ENCODE data around the gene DFFB. TPM values are rescaled to one million over a fixed set of nuclear protein-coding genes. Genes with fewer than 3 reads are reported as not detected.

Gene DFFB
- total RNA-seq, 1 donor from 2014 or later: 16.4 TPM

DNA sequence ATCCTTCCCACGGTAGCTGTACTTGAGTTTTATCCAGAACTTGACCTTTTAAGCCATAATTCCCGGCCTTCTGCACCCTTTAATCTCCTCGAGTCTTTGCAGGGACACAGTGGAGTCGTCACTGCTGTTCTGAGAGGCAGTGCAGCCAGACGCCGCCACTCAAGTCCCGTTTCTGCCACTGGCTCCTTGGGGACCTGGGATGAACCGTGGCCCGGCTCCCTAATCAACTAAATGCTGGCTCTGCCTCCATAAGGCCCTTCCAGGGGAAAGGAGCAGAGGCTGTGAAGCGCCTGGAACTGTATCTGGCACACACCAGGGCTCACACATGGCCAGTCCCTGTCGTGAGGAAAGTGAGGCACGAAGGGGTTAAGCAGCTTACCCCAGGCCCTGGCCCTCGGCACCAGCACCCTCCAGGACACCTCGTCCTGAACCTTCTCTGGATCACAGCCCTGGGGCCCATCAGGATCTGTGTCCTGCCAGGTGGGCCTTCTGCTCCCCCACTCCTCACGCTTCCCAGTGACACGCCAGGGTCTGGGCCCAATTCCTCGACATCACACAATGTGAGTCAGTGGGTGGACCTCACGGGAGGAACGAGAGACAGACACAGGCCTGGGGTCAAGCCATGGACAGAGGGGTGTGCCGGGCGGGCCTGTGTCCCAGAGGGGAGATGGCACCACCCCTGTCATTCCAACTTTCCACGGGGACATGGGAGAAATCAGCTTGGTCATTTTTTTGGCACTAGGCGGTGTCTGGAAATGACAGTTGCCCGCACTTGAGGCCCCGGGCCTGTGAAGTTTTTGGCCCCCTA is 66.3 kb downstream of the DFFB start:
- H3K27ac Mint-ChIP-seq (ENCODE audit: unreplicated experiment): no peak overlapping the region
- H3K9me3 Mint-ChIP-seq (ENCODE audit: unreplicated experiment): peaks cover 17% of the 10 kb centered on the region
- H3K36me3 Mint-ChIP-seq (ENCODE audit: unreplicated experiment): peaks cover 5% of the 10 kb centered on the region
- no peak overlapping the region for H3K4me3 Mint-ChIP-seq (ENCODE audit: unreplicated experiment)
- DNase-seq: no peak
- no peaks in the 10 kb centered on the region for H3K4me1 Mint-ChIP-seq (ENCODE audit: low read depth, unreplicated experiment)
- peaks cover 3% of the 10 kb centered on the region for H3K27me3 Mint-ChIP-seq (ENCODE audit: unreplicated experiment)
- no peak for TF ChIP-seq CTCF (IDR thresholded peaks at IDR 0.05; ENCODE audit: partially characterized antibody, unreplicated experiment)

- no peaks in the 10 kb centered on the region for H3K4me1 Mint-ChIP-seq (ENCODE audit: low read depth, unreplicated experiment)
- H3K4me3 Mint-ChIP-seq (ENCODE audit: unreplicated experiment): no peak overlapping the region
- H3K27ac Mint-ChIP-seq (ENCODE audit: unreplicated experiment): no peak overlapping the region
- H3K36me3 Mint-ChIP-seq (ENCODE audit: unreplicated experiment): peaks cover 9% of the 10 kb centered on the region
- peaks cover 17% of the 10 kb centered on the region for H3K9me3 Mint-ChIP-seq (ENCODE audit: unreplicated experiment)
- TF ChIP-seq CTCF (IDR thresholded peaks at IDR 0.05; ENCODE audit: partially characterized antibody, unreplicated experiment): no peak
- DNase-seq: no peak
- peaks cover 3% of the 10 kb centered on the region for H3K27me3 Mint-ChIP-seq (ENCODE audit: unreplicated experiment)
Observed at GRCh38 chr1:3924186-3924824, 67.0 kb downstream of the DFFB start.

DNA sequence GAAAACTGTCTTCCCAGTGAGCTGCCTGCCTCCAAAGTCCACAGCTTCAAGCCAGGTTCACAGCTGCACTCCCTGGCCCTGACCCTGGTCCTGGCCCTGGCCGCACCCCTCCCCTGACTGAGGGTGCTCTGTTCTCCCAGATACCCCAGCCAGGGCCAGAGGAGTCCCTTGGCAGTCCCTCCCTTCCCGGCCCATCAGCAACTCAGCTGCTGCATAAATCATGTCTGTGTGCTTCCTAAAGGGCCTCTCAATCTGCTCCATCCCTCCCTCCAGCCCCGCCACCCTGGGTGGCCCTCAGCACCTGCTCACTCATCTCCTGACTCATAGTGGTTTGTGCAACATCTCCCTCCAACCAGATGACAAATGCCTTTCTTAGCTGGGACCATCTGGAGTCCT is 67.5 kb downstream of the DFFB start:
- TF ChIP-seq CTCF (IDR thresholded peaks at IDR 0.05; ENCODE audit: partially characterized antibody, unreplicated experiment): no peak
- DNase-seq: no peak
- Mint-ChIP-seq H3K4me1 (ENCODE audit: low read depth, unreplicated experiment) (no peaks in the 10 kb centered on the region), H3K4me3 (ENCODE audit: unreplicated experiment) (no peak overlapping the region), H3K27me3 (ENCODE audit: unreplicated experiment) (peaks cover 3% of the 10 kb centered on the region), H3K9me3 (ENCODE audit: unreplicated experiment) (peaks cover 17% of the 10 kb centered on the region), H3K27ac (ENCODE audit: unreplicated experiment) (no peak overlapping the region), H3K36me3 (ENCODE audit: unreplicated experiment) (peaks cover 13% of the 10 kb centered on the region)

DNA sequence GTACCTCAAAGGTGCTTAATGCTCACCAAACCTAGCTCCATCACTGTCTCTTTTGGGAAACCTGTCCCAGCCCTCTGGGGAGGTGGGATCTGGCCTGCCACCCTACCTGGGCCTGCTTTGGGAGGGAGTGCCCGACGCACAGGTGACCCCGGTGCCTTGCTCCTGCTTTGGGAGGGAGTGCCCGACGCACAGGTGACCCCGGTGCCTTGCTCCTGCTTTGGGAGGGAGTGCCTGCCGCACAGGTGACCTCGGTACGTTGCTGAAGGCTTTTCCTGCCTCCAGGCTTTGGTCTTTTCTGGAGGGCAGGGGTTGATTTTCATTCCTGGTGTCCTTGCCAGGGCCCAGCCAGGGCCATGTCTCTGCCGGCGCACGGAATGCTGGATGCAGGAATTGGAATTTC is 68.0 kb downstream of the DFFB start:
- H3K36me3 Mint-ChIP-seq (ENCODE audit: unreplicated experiment): peaks cover 17% of the 10 kb centered on the region
- peaks cover 17% of the 10 kb centered on the region for H3K9me3 Mint-ChIP-seq (ENCODE audit: unreplicated experiment)
- no peak overlapping the region for H3K27ac Mint-ChIP-seq (ENCODE audit: unreplicated experiment)
- H3K27me3 Mint-ChIP-seq (ENCODE audit: unreplicated experiment): peaks cover 5% of the 10 kb centered on the region
- H3K4me3 Mint-ChIP-seq (ENCODE audit: unreplicated experiment): no peak overlapping the region
- no peaks in the 10 kb centered on the region for H3K4me1 Mint-ChIP-seq (ENCODE audit: low read depth, unreplicated experiment)
- no peak for DNase-seq
- no peak for TF ChIP-seq CTCF (IDR thresholded peaks at IDR 0.05; ENCODE audit: partially characterized antibody, unreplicated experiment)

DNA sequence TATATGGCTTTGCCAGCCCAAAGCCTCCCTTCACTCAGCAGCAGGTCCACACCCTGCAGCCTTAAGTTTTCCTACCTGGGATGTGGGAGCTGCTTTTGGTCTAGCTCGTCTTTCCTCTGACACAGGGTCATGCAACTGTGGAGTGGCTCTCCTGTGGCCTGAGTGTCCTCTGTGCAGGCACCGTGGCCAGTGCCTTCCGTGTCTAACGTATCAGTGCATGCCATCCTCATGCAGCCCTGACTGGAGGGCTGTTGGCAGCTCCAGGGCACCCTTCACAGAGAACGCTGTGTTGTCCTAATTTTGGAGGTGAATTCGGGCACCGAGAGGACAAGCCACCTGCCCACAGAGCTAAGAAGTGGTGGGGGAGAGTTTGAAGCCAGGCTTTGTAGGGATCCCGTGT is 68.5 kb downstream of the DFFB start:
- Mint-ChIP-seq H3K9me3 (ENCODE audit: unreplicated experiment) (peaks cover 20% of the 10 kb centered on the region), H3K4me3 (ENCODE audit: unreplicated experiment) (no peak overlapping the region), H3K4me1 (ENCODE audit: low read depth, unreplicated experiment) (no peaks in the 10 kb centered on the region), H3K27ac (ENCODE audit: unreplicated experiment) (no peak overlapping the region), H3K27me3 (ENCODE audit: unreplicated experiment) (peaks cover 7% of the 10 kb centered on the region), H3K36me3 (ENCODE audit: unreplicated experiment) (peaks cover 21% of the 10 kb centered on the region)
- no peak for DNase-seq
- TF ChIP-seq CTCF (IDR thresholded peaks at IDR 0.05; ENCODE audit: partially characterized antibody, unreplicated experiment): no peak
